HEK293 (cell line): ENCODE results near the gene METTL16.
A peak's percentile ranks its signal among the peaks of the same experiment; 100 is the strongest.

ENCODE experiments used
- EGR2 ChIP-seq: fragments of 450-650 bp; formaldehyde crosslinking; IDR thresholded peaks from 2 replicates; pipeline ENCODE4 v1.5.1; 2016; ENCODE audit warnings: low read depth, missing biosample characterization, missing genetic modification characterization
- GLIS2 ChIP-seq: fragments of 450-650 bp; formaldehyde crosslinking; IDR thresholded peaks from 2 replicates; pipeline ENCODE4 v1.5.1; 2016; ENCODE audit warnings: missing biosample characterization, missing genetic modification characterization
- KLF7 ChIP-seq: fragments of 450-650 bp; formaldehyde crosslinking; IDR thresholded peaks from 2 replicates; pipeline ENCODE4 v1.5.1; 2016; ENCODE audit warnings: missing biosample characterization, missing genetic modification characterization, borderline replicate concordance
- MYNN ChIP-seq: fragments of 450-650 bp; formaldehyde crosslinking; IDR thresholded peaks from 2 replicates; pipeline ENCODE4 v1.5.1; 2016; ENCODE audit warnings: missing biosample characterization, missing genetic modification characterization, borderline replicate concordance
- OSR2 ChIP-seq: fragments of 450-650 bp; formaldehyde crosslinking; IDR thresholded peaks from 2 replicates; pipeline ENCODE4 v1.5.1; 2016; ENCODE audit warnings: missing biosample characterization, missing genetic modification characterization
- PRDM10 ChIP-seq: fragments of 450-650 bp; formaldehyde crosslinking; IDR thresholded peaks from 2 replicates; pipeline ENCODE4 v1.5.1; 2016; ENCODE audit warnings: missing biosample characterization, missing genetic modification characterization
- RBAK ChIP-seq: fragments of 450-650 bp; formaldehyde crosslinking; IDR thresholded peaks from 2 replicates; pipeline ENCODE4 v1.5.1; 2016; ENCODE audit warnings: missing biosample characterization, missing genetic modification characterization
- SALL2 ChIP-seq: fragments of 450-650 bp; formaldehyde crosslinking; IDR thresholded peaks from 2 replicates; pipeline ENCODE4 v1.5.0; 2017; ENCODE audit warnings: missing biosample characterization, mild to moderate bottlenecking, missing genetic modification characterization, borderline replicate concordance
- TSHZ1 ChIP-seq: fragments of 450-650 bp; formaldehyde crosslinking; IDR thresholded peaks from 2 replicates; pipeline ENCODE4 v1.5.1; 2016; ENCODE audit warnings: missing biosample characterization, missing genetic modification characterization, borderline replicate concordance
- YY2 ChIP-seq: fragments of 450-650 bp; formaldehyde crosslinking; IDR thresholded peaks from 2 replicates; pipeline ENCODE4 v1.5.1; 2016; ENCODE audit warnings: missing biosample characterization, missing genetic modification characterization
- ZBTB21 ChIP-seq: fragments of 450-650 bp; formaldehyde crosslinking; IDR thresholded peaks from 2 replicates; pipeline ENCODE4 v1.5.1; 2017; ENCODE audit warnings: missing biosample characterization, missing genetic modification characterization
- ZBTB6 ChIP-seq: fragments of 450-650 bp; formaldehyde crosslinking; IDR thresholded peaks from 2 replicates; pipeline ENCODE4 v1.5.1; 2017; ENCODE audit warnings: missing biosample characterization, missing genetic modification characterization
- ZFP37 ChIP-seq: fragments of 450-650 bp; formaldehyde crosslinking; IDR thresholded peaks from 2 replicates; pipeline ENCODE4 v1.5.1; 2016; ENCODE audit warnings: missing biosample characterization, missing genetic modification characterization
- ZFP69B ChIP-seq: fragments of 450-650 bp; formaldehyde crosslinking; IDR thresholded peaks from 2 replicates; pipeline ENCODE4 v1.5.1; 2016; ENCODE audit warnings: missing biosample characterization, missing genetic modification characterization
- ZNF140 ChIP-seq: fragments of 450-650 bp; formaldehyde crosslinking; IDR thresholded peaks from 2 replicates; pipeline ENCODE4 v1.5.1; 2016; ENCODE audit warnings: missing biosample characterization, missing genetic modification characterization
- ZNF169 ChIP-seq: fragments of 450-650 bp; formaldehyde crosslinking; IDR thresholded peaks from 2 replicates; pipeline ENCODE4 v1.5.1; 2016; ENCODE audit warnings: missing biosample characterization, missing genetic modification characterization
- ZNF18 ChIP-seq: fragments of 450-650 bp; formaldehyde crosslinking; IDR thresholded peaks from 2 replicates; pipeline ENCODE4 v1.5.1; 2016; ENCODE audit warnings: missing biosample characterization, missing genetic modification characterization
- ZNF19 ChIP-seq: fragments of 450-650 bp; formaldehyde crosslinking; IDR thresholded peaks from 2 replicates; pipeline ENCODE4; 2016; ENCODE audit warnings: missing biosample characterization, missing genetic modification characterization, low read depth
- ZNF2 ChIP-seq: fragments of 450-650 bp; formaldehyde crosslinking; IDR thresholded peaks from 2 replicates; pipeline ENCODE4 v1.5.1; 2016; ENCODE audit warnings: missing biosample characterization, missing genetic modification characterization
- ZNF280D ChIP-seq: fragments of 450-650 bp; formaldehyde crosslinking; IDR thresholded peaks from 2 replicates; pipeline ENCODE4 v1.5.1; 2016; ENCODE audit warnings: missing biosample characterization, missing genetic modification characterization
- ZNF350 ChIP-seq: fragments of 450-650 bp; formaldehyde crosslinking; IDR thresholded peaks from 2 replicates; pipeline ENCODE4 v1.5.0; 2017; ENCODE audit warnings: missing biosample characterization, mild to moderate bottlenecking, missing genetic modification characterization
- ZNF37A ChIP-seq: fragments of 450-650 bp; IDR thresholded peaks from 2 replicates; pipeline ENCODE4 v1.5.1; 2018; ENCODE audit warnings: missing biosample characterization, missing genetic modification characterization
- ZNF391 ChIP-seq: fragments of 450-650 bp; formaldehyde crosslinking; IDR thresholded peaks from 2 replicates; pipeline ENCODE4 v1.5.1; 2016; ENCODE audit warnings: low read depth, missing biosample characterization, missing genetic modification characterization, borderline replicate concordance
- ZNF426 ChIP-seq: fragments of 450-650 bp; formaldehyde crosslinking; IDR thresholded peaks from 2 replicates; pipeline ENCODE4 v1.5.1; 2017; ENCODE audit warnings: missing biosample characterization, missing genetic modification characterization, mild to moderate bottlenecking, inconsistent platforms, moderate library complexity
- ZNF48 ChIP-seq: fragments of 450-650 bp; formaldehyde crosslinking; IDR thresholded peaks from 2 replicates; pipeline ENCODE4 v1.5.1; 2016; ENCODE audit warnings: missing biosample characterization, missing genetic modification characterization
- ZNF571 ChIP-seq: fragments of 450-650 bp; formaldehyde crosslinking; IDR thresholded peaks from 2 replicates; pipeline ENCODE4 v1.5.0; 2017; ENCODE audit warnings: missing biosample characterization, missing genetic modification characterization
- ZSCAN5A ChIP-seq: fragments of 450-650 bp; formaldehyde crosslinking; IDR thresholded peaks from 2 replicates; pipeline ENCODE4 v1.5.1; 2016; ENCODE audit warnings: missing biosample characterization, missing genetic modification characterization

METTL16 gene

GRCh38 chr17:2484876-2485275 lies 26.8 kb downstream of the METTL16 start (continued):
- TF ChIP-seq PRDM10: peak; percentile 81
- TF ChIP-seq ZNF571 (tag by site-specific recombination): no peak
- peak; percentile 85 for TF ChIP-seq ZNF18
- peak; percentile 69 for TF ChIP-seq ZFP69B (tag by site-specific recombination)
- no peak; the same call in 1 of the 2 replicates for TF ChIP-seq ZFP37
- no peak for TF ChIP-seq YY2 (tag by site-specific recombination)
- no peak for TF ChIP-seq ZNF426
- no peak for TF ChIP-seq RBAK
- no peak for TF ChIP-seq MYNN (tag by site-specific recombination)
- peak; percentile 98 for TF ChIP-seq KLF7 (tag by site-specific recombination)
- TF ChIP-seq ZBTB6: no peak
- peak; percentile 94 for TF ChIP-seq TSHZ1 (tag by site-specific recombination)
- no peak for TF ChIP-seq ZNF169 (tag by site-specific recombination)
- no peak for TF ChIP-seq ZNF140 (tag by site-specific recombination)
- TF ChIP-seq ZNF391: peak; percentile 87; the same call in 1 of the 2 replicates
- TF ChIP-seq ZBTB21 (tag by site-specific recombination): 0 out of 2 replicates have a peak, but pooled peaks have one; percentile 62
- no peak for TF ChIP-seq ZNF48 (tag by site-specific recombination)
- TF ChIP-seq EGR2: no peak
- TF ChIP-seq ZNF280D (tag by site-specific recombination): no peak
- TF ChIP-seq ZNF37A (tag by site-specific recombination): no peak
- TF ChIP-seq GLIS2 (tag by site-specific recombination): peak; percentile 76
- no peak for TF ChIP-seq ZSCAN5A
- no peak for TF ChIP-seq SALL2 (tag by site-specific recombination)
- TF ChIP-seq ZNF19: no peak
- TF ChIP-seq ZNF2: no peak; the same call in 1 of the 2 replicates
- peak; percentile 99 for TF ChIP-seq OSR2
- no peak for TF ChIP-seq ZNF350
